Effector memory CD4-positive, alpha-beta T cell (primary cell): ENCODE data around the gene DENND1A.

Experiments used
- DNase-seq, 3 donors: peaks; one replicate each; pipeline ENCODE4 v3.0.0-alpha.2; 2020
- H3K27ac ChIP-seq: 2 replicates; pipeline ENCODE4 v1.7.0; 2013; ENCODE audit warnings: mild to moderate bottlenecking, low read length, moderate library complexity; ENCODE audit not compliant: insufficient read depth, poor library complexity, severe bottlenecking
- H3K27me3 ChIP-seq: replicated peaks from 2 replicates; pipeline ENCODE4 v1.7.0; 2013; ENCODE audit warnings: mild to moderate bottlenecking, low read length; ENCODE audit not compliant: insufficient read depth, control insufficient read depth, poor library complexity, severe bottlenecking
- H3K36me3 ChIP-seq: 2 replicates; pipeline ENCODE4 v1.7.0; 2013; ENCODE audit warnings: mild to moderate bottlenecking, low read length, moderate library complexity; ENCODE audit not compliant: control insufficient read depth, insufficient read depth
- H3K4me1 ChIP-seq: 2 replicates; pipeline ENCODE4 v1.7.0; 2013; ENCODE audit warnings: low read length, mild to moderate bottlenecking; ENCODE audit not compliant: control insufficient read depth, insufficient read depth, poor library complexity, severe bottlenecking
- H3K4me3 ChIP-seq: 2 replicates; pipeline ENCODE4 v1.7.0; 2013; ENCODE audit warnings: low read length, low read depth, mild to moderate bottlenecking; ENCODE audit not compliant: insufficient read depth, poor library complexity, severe bottlenecking
- H3K9me3 ChIP-seq: 2 replicates; pipeline ENCODE4 v1.7.0; 2013; ENCODE audit warnings: mild to moderate bottlenecking, low read length, moderate library complexity; ENCODE audit not compliant: control insufficient read depth

Gene DENND1A

DNA sequence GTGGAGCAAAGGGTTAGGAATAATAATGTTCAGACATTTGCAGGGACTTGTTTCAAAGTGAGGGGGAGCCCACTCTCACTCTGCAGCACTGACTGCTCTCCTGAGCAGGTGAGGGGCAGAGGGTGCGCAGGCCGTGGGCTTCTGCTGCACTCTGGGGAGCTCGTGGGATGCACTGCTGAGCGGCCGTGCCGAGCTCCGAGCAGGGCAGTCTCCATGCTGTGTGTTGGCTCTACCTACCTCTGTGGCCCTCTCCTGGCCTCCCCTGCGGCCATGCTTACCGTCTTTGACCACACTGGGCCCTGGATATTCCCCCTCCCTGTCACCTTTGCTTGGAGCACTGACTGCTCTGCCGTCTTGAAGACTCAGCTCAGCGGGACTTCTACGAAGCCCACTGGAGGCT is 540.2 kb downstream of the DENND1A start:
- no peaks in the 10 kb centered on the region for H3K27me3 ChIP-seq
- no peaks in the 10 kb centered on the region for H3K4me1 ChIP-seq
- no peak overlapping the region for H3K4me3 ChIP-seq
- H3K9me3 ChIP-seq: no peaks in the 10 kb centered on the region
- DNase-seq: no peak
- no peaks in the 10 kb centered on the region for H3K36me3 ChIP-seq
- no peak overlapping the region for H3K27ac ChIP-seq

DNA sequence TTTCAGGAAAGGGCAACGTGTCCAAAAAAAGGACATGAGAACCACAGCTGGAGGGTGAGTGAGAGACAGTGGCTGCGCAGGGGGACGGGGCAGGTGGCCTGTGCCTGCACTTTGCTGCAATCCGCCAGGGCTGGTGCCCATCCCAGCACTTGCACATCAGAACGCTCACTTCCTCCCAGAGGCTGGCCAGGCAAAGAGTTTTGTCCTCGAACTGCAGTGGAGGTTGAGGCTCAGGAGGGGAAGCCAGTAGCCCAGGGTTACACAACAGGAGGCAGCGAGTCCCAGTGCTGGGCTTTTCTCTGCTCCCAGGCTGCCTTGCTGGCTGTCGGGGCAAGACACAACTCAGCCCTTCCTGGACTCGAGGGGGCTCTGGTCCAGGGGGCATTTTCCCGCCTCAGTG is 540.9 kb downstream of the DENND1A start:
- no peak for DNase-seq
- Histone ChIP-seq H3K27me3 (no peaks in the 10 kb centered on the region), H3K9me3 (no peaks in the 10 kb centered on the region), H3K27ac (no peak overlapping the region), H3K4me3 (no peak overlapping the region), H3K36me3 (no peaks in the 10 kb centered on the region), H3K4me1 (no peaks in the 10 kb centered on the region)

DNA sequence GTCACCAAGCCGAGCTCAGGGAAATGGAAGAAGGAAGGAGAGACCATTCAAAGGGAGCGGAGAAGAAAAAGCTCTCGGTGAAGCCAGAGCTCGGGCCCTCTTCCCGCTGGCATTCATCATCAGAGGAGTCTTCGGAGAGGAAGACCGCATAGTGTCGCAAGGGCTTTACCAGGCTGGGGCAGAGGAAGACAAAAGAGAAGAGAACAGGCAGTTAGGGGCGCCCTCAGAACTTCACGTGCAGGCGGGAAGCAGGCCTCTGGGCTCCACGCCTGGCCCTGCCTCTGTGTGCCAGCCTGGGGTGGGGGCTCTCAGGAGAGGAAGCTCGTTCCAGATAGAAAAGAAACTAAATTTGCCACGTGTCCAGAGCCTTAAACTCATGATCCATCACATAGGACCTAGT is 542.2 kb downstream of the DENND1A start:
- no peaks in the 10 kb centered on the region for H3K27me3 ChIP-seq
- H3K4me1 ChIP-seq: no peaks in the 10 kb centered on the region
- no peak for DNase-seq
- no peaks in the 10 kb centered on the region for H3K36me3 ChIP-seq
- H3K4me3 ChIP-seq: no peak overlapping the region
- no peaks in the 10 kb centered on the region for H3K9me3 ChIP-seq
- H3K27ac ChIP-seq: no peak overlapping the region

DNA sequence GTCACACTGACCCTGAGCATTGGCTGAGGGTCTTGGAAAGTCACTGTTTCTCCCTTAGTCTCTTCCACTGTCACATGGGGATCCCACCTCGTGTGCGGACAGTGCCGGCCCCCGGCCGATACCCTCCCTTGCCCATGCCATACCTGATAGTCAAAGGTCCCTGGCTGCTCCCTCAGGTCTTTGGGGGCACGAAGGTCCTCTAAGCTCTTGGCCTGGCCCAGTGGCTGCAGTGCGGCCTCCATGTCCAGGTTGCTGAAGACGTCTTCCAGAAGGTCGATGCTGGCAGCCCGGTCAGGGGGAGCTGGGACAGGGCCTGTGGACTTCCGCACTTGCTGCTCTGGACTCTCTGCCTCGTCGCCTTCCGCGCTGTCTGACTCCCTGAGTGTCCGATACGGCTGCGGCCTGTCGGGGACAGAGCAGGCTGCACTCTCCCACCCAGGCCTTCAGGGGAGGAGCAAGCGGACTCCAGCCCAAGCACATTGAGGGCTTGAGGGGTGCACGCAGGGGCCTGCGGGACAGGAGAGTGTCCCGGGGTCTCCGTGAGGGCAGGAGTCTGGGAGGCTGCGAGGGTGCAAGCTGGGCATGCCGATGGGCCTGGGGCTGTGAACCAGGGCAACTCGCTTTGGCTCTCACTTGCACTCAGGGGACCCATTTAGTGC is 546.3 kb downstream of the DENND1A start:
- Histone ChIP-seq H3K9me3 (no peaks in the 10 kb centered on the region), H3K4me3 (no peak overlapping the region), H3K36me3 (no peaks in the 10 kb centered on the region), H3K27ac (no peak overlapping the region), H3K4me1 (no peaks in the 10 kb centered on the region), H3K27me3 (no peaks in the 10 kb centered on the region)
- DNase-seq: no peak

DNA sequence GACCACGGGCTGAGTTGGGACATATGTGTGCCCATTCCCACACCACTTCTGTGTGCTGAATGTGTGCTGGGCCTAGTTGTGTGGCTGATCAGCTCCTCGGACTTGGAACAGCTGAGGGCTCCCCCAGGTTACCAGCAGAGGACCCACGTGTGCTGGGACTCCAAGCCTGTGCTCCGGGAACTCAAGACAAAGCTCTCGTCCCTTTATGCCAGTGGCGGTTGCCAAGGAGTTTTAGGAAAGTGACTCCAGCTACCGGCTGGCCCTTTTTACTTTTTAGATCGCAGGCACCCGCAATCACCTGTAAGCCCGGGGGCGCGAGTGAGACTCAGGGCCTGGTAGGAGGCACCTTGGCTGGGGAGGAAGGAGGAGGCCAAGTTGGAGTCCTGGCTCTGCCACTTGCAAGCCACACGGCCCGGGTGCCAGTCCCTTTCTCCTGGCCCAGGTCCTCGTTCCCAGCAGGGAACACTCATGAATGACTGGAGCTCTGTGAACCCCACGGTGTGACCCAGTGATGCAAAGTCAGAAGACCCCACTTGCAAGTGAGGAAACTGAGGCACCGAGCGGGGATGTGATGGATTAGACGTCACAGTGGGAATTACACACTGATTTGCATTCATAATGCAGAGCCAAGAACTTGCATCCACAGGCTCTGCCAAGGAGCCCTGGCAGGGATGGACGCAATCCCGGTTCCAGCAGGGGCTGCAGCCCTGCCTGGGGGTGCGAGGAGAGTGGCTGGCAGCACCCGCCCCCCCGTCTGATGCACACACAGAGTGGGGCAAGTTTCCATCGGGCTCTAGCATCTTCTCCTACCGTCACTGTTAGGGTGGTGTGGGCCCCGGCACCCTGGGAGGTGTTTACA is 547.0 kb downstream of the DENND1A start:
- Histone ChIP-seq H3K27ac (no peak overlapping the region), H3K27me3 (no peaks in the 10 kb centered on the region), H3K36me3 (no peaks in the 10 kb centered on the region), H3K4me1 (no peaks in the 10 kb centered on the region), H3K4me3 (no peak overlapping the region), H3K9me3 (no peaks in the 10 kb centered on the region)
- DNase-seq: no peak

DNA sequence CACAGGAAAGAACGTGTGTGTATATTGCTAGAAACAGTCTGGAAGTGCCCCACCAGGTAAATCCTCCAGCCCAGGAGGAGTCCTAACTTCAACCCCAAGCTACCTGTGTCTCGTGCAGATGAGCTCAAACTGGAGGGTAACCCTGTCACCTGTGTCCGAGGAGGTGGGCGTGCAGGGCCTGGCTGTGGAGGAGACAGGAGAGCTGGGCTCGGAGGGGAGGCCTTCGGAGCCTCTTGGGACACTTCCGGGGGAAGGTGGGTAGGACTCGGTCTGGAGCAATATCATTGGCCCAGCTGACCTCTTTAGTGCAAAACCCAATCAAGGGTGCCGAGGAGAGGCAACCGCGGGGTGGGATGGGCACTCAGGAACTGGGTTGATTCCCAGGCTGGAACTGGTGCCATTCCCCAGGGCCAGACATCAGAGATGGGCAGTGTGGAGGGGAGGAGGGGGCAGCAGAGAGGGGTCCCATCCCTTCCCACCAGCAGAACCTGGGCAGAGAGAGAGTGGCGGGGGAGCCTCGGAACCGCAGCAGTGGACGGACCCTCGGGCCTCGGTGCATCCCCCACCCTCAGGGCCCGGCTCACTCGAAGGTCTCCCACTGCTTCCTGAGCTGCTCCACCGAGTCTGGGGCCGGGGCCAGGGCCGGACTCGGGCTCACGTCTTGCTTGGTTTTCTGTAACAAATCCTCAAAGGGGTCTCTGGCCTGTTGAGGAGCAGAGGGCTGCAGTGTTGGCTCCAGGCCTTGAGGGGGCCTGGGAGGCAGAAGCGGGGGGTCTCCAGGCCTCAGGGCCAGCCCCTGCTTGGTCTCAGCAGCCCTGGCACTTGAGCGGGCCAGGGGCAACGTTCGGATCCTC is 548.8 kb downstream of the DENND1A start:
- Histone ChIP-seq H3K9me3 (no peaks in the 10 kb centered on the region), H3K4me3 (no peak overlapping the region), H3K27ac (no peak overlapping the region), H3K4me1 (no peaks in the 10 kb centered on the region), H3K36me3 (no peaks in the 10 kb centered on the region), H3K27me3 (no peaks in the 10 kb centered on the region)
- DNase-seq: no peak

DNA sequence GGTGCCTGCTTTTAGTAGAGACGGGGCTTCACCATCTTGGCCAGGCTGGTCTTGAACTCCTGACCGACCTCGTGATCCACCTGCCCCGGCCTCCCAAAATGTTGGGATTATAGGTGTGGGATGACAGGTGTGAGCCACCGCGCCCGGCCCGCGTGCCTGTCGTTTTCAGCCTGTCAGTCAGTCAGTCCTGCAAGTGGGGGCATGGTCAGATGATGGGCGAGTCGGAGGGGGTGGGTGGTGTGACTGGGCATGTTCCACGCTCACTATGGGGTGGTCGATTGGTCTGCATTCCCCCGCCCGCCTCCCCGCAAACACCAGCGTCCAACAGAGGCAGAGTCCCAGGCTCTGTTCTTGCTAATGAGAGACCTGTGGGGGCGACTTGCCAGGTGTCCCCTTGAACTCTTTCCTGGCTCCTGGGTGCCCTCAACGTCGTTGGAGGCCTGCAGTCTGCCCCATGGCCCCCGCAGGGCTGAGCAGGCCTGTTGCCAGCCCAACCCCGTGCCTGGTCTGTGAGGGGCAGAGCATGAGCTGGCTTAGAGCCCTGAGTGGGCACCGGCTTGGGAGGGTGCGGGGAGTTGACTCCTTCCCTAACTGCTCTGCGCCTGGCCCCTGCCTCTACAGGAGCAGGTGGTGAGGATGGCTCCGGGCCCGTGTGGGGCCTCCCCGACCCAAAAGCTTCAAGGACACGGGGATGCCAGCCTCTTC is 550.8 kb downstream of the DENND1A start:
- Histone ChIP-seq H3K4me1 (no peaks in the 10 kb centered on the region), H3K9me3 (no peaks in the 10 kb centered on the region), H3K36me3 (no peaks in the 10 kb centered on the region), H3K27ac (no peak overlapping the region), H3K4me3 (no peak overlapping the region), H3K27me3 (no peaks in the 10 kb centered on the region)
- no peak for DNase-seq

DNA sequence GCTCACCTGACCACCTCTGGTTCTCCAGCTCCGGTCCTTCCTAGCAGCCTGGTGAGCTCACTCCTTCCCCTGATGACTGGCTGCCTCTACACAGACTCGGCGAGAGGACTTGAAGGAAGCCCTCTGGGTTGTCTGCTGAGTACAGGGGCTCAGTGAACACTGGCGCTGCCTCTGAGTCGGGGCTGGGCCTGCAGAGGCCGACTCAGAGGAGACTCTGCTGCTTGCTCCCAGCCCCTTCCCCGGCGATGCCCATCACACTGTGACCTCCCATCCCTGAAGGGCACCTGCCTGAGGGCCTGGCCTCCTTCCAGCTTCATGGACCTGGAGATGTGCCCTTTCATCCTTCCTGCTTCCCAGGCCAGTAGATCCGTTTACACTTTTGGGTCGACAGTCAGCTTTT is 551.9 kb downstream of the DENND1A start:
- Histone ChIP-seq H3K4me1 (no peaks in the 10 kb centered on the region), H3K27me3 (no peaks in the 10 kb centered on the region), H3K9me3 (no peaks in the 10 kb centered on the region), H3K36me3 (no peaks in the 10 kb centered on the region), H3K27ac (no peak overlapping the region), H3K4me3 (no peak overlapping the region)
- no peak for DNase-seq

DNA sequence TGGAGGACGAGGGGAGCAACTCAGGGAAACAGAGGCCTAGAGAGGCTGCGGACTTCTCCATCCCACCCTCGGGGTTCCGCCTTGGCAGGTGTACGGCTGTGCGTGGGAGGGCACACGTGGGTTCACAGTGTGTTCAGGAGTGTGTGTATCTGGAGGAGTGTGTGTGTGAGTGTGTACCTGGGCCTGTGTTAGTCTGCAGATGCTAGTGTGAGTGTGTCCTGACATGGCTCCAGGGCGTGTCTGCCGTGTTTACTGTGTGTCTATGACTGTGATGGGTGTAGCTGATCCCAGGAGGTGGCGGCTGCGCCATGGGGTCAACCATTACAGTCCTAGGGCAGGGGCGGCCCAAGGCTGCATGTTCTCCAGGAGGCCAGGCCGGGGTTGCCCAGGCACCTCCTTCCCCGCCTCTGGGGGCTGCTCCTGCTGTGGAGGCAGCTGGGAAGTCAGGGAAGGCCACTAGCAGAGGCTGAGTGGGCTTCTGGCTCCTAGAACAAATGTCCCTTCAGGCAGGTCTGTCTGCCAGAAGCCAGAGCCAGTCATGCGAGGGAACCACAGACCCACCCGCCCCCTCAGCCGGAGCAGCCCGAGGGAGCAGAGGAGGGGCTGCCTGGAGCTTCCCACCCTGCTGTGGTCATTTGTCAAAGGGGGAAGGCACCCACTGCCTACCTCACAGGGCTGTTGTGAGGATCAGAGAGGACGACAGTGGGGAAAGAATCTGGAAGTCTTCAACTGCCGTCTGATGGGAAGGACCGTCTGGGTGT is 552.5 kb downstream of the DENND1A start:
- Histone ChIP-seq H3K9me3 (no peaks in the 10 kb centered on the region), H3K27ac (no peak overlapping the region), H3K4me3 (no peak overlapping the region), H3K36me3 (no peaks in the 10 kb centered on the region), H3K4me1 (no peaks in the 10 kb centered on the region), H3K27me3 (peaks cover 2% of the 10 kb centered on the region)
- DNase-seq: no peak
